ENCODE measurements around the gene LPCAT3.

Gene LPCAT3

GRCh38 chr12:6963016-6963731 is 55.1 kb downstream of the LPCAT3 start:
- no peak for ATAC-seq

GRCh38 chr12:6962285-6963015 is 55.8 kb downstream of the LPCAT3 start:
- ATAC-seq = no peak

GRCh38 chr12:6961695-6962284 is 56.5 kb downstream of the LPCAT3 start:
- ATAC-seq = peak; percentile 39 to 47

- ATAC-seq = peak; percentile 80 to 83
These were observed 57.0 kb downstream of the LPCAT3 start for GRCh38 chr12:6961278-6961694.

DNA sequence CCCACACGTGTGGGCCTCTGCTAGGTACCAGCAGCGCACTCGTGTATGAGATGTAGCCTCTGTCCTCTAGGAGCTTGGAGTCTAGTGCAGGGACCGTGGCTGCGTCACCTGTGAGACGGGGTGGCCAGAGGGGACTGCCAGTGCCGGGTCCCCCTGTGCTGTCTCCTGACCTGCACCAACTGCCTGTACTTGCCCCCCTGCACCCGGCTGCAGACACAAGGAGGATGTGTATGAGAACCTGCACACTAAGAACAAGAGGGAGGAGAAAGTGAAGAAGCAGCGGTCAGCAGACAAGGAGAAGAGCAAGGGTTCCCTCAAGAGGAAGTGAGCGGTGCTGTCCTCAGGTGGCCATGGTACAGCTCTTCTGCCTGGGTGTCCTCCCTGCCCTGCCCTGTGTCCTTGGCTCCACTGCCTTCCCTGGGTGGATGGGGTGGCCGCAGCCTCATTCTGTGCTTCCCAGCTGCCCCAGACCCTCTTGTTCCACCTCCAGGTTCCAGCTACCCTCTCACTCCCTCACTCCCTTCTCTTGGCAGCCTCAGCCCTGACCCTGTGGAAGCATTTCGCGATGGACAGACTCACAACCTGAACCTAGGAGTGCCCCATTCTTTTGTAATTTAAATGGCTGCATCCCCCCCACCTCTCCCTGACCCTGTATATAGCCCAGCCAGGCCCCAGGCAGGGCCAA is 57.5 kb downstream of the LPCAT3 start:
- ATAC-seq = peak in 1 of 2 donors; percentile 3

DNA sequence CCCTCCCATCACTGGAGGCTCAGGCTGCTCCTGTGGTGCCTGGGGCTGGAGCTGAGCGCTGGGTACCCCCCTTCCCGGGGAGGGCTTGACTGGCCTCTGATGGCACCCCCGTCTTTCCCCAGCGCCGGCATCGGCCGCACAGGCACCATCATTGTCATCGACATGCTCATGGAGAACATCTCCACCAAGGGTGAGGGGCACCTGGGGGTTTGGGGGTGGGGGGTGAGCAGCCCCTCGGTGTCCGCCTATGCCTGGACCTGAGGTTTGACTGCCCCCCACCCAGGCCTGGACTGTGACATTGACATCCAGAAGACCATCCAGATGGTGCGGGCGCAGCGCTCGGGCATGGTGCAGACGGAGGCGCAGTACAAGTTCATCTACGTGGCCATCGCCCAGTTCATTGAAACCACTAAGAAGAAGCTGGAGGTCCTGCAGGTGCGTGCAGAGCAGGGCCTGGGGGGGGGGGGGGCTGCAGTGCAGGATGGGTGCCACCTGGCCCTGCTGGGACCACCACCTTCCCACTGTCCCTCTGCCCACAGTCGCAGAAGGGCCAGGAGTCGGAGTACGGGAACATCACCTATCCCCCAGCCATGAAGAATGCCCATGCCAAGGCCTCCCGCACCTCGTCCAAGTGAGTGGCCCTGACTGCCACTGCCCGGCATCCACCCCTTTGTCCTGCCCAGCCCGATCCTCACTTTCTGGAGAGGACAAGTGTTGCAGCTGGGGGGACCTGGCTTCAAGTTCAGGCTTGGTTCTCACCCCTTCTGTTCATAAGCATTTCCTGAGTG is 58.3 kb downstream of the LPCAT3 start:
- ATAC-seq = no peak

DNA sequence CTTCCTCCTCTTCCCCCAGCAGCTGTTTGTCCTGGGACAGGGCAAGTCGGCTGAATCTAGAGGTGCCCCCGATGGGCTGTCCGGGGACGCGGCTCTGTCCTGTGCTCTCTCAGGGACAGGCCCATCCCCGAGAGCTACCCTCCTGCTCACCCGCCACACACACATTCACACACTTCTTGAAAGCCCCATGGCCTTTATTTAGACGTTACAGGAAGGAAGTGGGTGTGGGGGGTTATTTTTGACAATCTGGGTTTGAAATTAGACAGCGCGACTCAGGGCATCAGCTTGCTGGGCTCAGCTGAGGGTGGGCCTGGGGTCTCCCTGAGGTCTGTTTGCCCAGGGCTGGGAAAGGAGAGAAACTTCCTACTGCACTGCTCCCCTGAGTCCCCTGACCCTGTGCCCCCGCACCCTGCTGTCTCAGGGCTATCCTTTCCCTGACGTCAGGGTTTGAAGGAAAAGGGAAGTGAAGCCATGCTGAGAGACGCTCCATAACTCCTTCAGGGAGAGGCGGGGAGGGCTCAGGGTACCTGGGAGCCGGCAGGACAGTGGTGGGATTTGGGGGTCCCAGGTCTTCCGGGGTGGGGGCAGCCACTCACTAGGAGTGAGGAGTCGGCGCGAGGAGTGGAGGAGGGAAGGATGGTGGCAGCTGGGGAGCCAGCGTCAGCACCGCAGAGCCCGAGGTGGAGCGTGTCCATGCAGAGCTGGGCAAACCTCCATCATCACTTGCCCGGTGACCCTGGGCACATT is 59.0 kb downstream of the LPCAT3 start:
- peak; percentile 44 for ATAC-seq

DNA sequence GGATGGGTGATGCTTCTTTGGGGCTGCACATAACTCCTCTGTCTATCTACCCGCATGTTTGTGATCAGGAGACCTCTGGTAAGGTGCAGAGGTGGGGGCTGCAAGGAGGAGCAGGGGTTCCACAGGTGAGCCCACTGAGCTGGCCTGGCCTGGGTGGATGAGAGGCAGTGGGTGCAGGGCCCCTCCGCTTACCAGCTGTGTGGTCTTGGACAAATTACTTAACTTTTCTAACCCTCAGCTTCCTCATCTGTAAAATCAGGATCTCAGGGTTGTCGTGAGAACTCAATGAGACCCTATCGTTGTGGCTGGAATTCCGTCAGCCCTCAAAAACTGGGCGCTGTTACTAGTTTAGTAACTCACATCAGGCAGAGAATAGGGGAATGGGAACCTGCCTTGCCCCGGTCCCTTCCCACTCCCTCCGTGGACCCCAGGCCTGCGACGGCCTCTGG is 59.6 kb downstream of the LPCAT3 start:
- no peak for ATAC-seq

DNA sequence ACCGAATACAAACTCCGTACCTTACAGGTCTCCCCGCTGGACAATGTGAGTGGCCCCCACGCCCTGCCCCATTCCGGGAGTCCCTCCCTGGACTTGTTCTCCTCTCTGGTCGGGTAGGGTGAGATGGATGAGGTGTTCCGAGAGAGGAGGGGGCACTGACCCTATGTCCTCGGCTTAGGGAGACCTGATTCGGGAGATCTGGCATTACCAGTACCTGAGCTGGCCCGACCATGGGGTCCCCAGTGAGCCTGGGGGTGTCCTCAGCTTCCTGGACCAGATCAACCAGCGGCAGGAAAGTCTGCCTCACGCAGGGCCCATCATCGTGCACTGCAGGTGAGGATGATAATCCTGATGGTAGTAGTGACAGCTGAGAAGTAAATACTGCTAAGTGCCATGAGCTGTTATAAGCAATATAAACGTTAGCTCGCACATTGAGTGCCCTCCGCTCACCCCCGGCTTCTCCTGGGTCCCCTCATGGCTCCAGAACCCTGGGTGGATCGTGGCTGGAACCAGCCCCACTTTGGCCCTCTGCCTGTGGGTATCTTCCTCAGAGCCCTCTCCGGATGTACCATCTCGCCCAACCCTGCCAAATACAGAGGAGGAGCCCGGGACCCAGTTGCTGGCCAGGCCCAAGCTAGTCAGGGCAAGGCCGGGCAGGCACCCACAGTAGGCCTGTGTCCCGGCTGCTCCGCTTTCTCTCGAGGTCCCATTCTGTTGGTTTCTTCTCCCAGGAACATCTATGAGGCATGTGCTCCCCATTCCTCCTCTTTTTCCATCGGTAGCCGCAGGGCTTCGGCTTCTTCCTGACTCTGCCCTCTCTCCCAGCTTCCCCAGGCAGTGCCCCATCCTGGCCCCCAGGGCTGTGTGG is 60.3 kb downstream of the LPCAT3 start:
- ATAC-seq = no peak

DNA sequence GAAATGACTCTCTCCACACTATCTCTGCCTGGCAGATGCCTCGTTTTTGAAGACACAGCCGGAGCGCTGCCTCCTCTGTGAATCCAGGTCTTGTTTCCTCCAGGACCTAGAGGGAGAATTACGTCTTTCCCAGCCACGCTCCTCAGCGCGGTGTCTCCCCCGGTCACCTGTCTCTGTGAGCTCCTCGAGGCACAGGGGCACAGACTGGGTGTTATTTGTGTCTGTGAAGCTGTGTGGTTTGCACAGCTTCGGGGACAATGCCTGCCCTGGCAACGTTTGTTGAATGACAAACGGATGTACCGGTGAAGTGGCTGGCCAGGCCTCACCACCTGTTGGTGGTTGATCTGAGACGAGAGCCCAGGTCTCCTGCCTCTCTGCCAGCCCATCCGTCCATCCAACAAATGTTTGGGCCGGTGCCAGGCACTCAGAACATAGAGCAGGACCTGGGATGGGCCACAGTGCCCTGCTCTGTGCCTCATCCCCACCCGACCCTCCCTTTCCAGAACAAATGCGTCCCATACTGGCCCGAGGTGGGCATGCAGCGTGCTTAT is 61.0 kb downstream of the LPCAT3 start:
- no peak for ATAC-seq

DNA sequence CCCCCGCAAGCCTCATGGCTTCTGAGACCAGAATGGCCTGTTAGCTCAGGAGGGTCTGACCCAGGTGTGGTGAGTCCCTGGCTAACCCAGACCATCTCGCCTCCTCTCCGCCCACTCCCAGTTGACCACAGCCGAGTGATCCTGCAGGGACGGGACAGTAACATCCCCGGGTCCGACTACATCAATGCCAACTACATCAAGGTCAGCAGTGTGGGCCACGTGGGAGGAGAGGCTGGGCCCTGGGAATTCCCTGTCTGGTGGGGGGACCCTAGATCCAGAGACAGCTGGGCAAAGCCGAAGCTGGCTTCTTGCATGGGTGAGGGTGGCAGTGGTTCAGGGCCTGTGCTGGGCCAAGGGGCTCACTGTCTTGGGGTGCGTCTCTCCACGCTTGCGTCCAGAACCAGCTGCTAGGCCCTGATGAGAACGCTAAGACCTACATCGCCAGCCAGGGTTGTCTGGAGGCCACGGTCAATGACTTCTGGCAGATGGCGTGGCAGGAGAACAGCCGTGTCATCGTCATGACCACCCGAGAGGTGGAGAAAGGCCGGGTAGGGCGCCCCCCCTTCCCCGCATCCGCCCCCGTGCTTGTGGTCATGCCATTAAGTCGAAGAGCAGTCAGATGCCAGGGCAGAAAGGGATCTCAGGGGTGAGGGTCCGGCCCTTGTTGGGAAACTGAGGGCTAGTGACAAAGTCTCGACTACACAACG is 62.1 kb downstream of the LPCAT3 start:
- no peak for ATAC-seq

DNA sequence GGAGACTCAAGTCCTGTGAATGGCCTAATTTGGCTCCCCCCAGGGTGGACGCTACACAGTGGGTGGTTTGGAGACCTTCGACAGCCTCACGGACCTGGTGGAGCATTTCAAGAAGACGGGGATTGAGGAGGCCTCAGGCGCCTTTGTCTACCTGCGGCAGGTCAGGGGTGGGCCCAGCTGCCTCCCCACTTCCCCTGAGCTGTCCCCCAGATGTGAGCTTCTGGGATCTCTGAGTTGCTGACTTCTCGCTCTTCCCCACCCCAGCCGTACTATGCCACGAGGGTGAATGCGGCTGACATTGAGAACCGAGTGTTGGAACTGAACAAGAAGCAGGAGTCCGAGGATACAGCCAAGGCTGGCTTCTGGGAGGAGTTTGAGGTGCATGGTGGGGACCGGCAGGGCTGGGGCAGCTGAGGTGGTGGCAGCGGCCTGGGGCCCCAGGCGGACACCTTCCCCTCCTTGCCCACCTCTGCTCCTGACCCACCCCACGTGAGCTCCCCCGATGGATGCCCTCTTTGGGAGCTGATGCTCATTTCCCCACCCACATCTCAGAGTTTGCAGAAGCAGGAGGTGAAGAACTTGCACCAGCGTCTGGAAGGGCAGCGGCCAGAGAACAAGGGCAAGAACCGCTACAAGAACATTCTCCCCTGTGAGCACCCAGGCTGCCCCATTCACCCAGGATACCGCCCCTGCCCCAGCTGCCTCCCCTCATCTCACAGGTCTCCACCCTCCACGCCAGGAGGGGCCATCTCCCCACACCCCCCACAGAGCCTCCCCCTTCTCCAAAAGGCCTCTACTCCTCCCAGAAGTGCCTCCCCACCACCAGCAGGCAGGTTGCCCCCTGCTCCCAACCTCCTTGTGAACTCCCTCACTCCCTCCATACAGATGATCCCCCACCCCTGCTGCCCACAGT is 62.9 kb downstream of the LPCAT3 start:
- ATAC-seq = no peak

DNA sequence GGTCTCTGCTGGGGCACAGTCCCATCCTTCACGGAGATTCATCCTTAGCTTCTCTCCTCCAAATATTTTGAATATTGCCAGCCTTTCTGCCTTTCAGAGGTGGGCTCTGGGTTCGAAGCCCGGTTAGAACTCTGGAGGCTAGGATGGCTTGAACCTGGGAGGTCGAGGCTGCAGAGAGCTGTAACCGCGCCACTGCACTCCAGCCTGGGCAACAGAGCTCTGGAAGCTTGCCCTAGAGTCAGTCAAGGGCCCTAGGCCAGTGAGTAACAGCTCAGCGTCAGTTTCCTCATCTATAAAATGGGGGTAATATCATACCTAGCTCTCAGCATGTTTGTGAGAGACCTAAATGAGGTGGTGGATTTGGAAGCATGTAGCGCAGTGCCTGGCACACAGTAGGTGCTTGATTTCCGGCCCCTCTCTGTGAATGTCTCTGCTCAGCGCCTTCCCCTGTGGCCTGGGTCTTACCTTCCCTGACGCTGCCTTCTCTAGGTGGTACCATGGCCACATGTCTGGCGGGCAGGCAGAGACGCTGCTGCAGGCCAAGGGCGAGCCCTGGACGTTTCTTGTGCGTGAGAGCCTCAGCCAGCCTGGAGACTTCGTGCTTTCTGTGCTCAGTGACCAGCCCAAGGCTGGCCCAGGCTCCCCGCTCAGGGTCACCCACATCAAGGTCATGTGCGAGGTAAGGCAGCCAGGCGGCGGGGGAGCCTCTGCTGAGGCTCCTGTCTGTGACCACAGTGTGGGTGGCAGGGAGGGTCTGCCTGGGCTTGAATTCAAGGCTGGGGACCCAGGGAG is 63.8 kb downstream of the LPCAT3 start:
- no peak for ATAC-seq

DNA sequence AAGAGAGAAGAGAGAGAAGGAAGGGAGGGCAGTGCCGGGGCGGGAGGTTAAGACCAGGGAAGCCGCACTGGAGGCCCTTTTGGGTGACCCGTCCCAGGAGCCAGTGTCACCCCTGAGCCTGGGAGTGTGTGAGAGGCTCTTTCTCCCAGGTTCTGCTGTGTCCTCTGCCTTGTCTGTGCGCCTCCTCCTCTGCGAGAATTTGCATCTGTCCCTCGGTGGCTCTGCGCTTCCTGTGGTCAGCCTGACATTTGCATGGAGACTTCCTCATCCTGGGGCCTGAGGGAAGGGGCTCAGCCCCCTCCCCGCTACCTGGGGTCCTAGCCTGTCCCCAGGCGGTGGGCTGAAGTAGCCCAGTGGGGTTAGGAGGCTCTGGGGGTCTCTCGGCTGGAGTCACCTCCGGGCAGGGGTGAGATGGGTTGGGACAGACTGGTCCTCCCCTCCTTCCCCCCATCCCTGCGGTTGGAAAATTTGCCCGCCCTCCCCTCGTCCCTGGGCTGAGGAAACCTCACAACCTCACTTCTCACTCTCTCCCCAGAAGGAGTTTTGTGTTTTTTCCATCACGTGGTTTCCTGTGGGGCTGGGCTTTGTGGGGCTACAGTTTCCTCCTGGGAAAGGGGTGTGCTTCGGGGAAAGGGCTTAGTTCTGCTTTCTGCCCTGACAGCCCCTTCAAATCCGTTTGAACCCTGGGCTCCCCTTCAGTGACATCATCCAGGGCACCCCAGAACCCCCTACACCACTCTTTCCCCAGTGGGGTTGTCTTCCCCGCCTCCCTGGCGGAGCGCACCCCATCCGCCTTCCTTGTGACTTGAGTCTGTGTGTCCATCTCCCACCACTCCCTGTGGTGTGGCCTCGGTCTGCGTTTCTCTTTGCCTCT is 64.6 kb downstream of the LPCAT3 start:
- peak; percentile 26 to 28 for ATAC-seq

- no peak for ATAC-seq
These were observed 65.3 kb downstream of the LPCAT3 start for GRCh38 chr12:6952863-6953441.

All from activated CD4-positive, CD25-positive, alpha-beta regulatory T cell treated with anti-CD3 and anti-CD28 coated beads, Interleukin-2, amount 50 U/mL, for 24 hours (primary cell).